ENCODE results near the gene KIAA1958. TPM values are rescaled to one million over a fixed set of nuclear protein-coding genes. Genes with fewer than 3 reads are reported as not detected.
A peak's percentile ranks its signal among the peaks of the same experiment; 100 is the strongest.

KIAA1958 gene
- total and polyA plus RNA-seq, 2 experiments from 2014 or later, result 9.4 to 41.7 TPM

- H3K4me3 Mint-ChIP-seq, result 0 out of 3 replicates have a peak overlapping the region, but pooled peaks have one; percentile 17
- ATAC-seq, result peak; percentile 90
- H3K9me3 Mint-ChIP-seq, result peaks cover 4% of the 10 kb centered on the region; the same call in 2 of the 3 replicates
- Histone ChIP-seq H3K27me3 (ENCODE audit: insufficient read depth) (no peaks in the 10 kb centered on the region), H3K27ac (ENCODE audit: low read depth) (peak overlapping the region; percentile 91), H3K79me2 (replicated peaks; ENCODE audit: insufficient read depth) (no peaks in the 10 kb centered on the region), H3K4me3 (0 out of 2 replicates have a peak overlapping the region, but pooled peaks have one; percentile 10), H3K36me3 (ENCODE audit: insufficient read depth) (no peaks in the 10 kb centered on the region; the same call in 1 of the 2 replicates), H3F3A (replicated peaks; ENCODE audit: low read depth) (no peaks in the 10 kb centered on the region), H4K20me1 (replicated peaks; ENCODE audit: insufficient read depth) (no peaks in the 10 kb centered on the region), H2AFZ (no peak overlapping the region), H3K4me1 (ENCODE audit: insufficient read depth) (peaks cover 20% of the 10 kb centered on the region), H3K9me2 (ENCODE audit: insufficient read depth) (no peaks in the 10 kb centered on the region), H3K4me2 (peak overlapping the region; percentile 40)
- H3K27ac Mint-ChIP-seq, result peak overlapping the region; percentile 91
- peaks cover 30% of the 10 kb centered on the region for H3K4me1 Mint-ChIP-seq
- no peak for TF ChIP-seq JUNB (IDR thresholded peaks at IDR 0.05; ENCODE audit: unreplicated experiment)
- TF ChIP-seq ZNF114 (CRISPR knock-in tag; IDR thresholded peaks at IDR 0.05), result no peak
- TF ChIP-seq CREB1 (CRISPR knock-in tag; IDR thresholded peaks at IDR 0.05; ENCODE audit: low read depth), result no peak
- TF ChIP-seq STAT1 (IDR thresholded peaks at IDR 0.05; ENCODE audit: unreplicated experiment), result no peak
- TF ChIP-seq NANOG (IDR thresholded peaks at IDR 0.05; ENCODE audit: borderline replicate concordance), result no peak; the same call in 1 of the 2 replicates
- TF ChIP-seq, protein P1, sequence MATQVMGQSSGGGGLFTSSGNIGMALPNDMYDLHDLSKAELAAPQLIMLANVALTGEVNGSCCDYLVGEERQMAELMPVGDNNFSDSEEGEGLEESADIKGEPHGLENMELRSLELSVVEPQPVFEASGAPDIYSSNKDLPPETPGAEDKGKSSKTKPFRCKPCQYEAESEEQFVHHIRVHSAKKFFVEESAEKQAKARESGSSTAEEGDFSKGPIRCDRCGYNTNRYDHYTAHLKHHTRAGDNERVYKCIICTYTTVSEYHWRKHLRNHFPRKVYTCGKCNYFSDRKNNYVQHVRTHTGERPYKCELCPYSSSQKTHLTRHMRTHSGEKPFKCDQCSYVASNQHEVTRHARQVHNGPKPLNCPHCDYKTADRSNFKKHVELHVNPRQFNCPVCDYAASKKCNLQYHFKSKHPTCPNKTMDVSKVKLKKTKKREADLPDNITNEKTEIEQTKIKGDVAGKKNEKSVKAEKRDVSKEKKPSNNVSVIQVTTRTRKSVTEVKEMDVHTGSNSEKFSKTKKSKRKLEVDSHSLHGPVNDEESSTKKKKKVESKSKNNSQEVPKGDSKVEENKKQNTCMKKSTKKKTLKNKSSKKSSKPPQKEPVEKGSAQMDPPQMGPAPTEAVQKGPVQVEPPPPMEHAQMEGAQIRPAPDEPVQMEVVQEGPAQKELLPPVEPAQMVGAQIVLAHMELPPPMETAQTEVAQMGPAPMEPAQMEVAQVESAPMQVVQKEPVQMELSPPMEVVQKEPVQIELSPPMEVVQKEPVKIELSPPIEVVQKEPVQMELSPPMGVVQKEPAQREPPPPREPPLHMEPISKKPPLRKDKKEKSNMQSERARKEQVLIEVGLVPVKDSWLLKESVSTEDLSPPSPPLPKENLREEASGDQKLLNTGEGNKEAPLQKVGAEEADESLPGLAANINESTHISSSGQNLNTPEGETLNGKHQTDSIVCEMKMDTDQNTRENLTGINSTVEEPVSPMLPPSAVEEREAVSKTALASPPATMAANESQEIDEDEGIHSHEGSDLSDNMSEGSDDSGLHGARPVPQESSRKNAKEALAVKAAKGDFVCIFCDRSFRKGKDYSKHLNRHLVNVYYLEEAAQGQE (IDR thresholded peaks at IDR 0.05; ENCODE audit: unreplicated experiment), result no peak
- TF ChIP-seq, protein P2, sequence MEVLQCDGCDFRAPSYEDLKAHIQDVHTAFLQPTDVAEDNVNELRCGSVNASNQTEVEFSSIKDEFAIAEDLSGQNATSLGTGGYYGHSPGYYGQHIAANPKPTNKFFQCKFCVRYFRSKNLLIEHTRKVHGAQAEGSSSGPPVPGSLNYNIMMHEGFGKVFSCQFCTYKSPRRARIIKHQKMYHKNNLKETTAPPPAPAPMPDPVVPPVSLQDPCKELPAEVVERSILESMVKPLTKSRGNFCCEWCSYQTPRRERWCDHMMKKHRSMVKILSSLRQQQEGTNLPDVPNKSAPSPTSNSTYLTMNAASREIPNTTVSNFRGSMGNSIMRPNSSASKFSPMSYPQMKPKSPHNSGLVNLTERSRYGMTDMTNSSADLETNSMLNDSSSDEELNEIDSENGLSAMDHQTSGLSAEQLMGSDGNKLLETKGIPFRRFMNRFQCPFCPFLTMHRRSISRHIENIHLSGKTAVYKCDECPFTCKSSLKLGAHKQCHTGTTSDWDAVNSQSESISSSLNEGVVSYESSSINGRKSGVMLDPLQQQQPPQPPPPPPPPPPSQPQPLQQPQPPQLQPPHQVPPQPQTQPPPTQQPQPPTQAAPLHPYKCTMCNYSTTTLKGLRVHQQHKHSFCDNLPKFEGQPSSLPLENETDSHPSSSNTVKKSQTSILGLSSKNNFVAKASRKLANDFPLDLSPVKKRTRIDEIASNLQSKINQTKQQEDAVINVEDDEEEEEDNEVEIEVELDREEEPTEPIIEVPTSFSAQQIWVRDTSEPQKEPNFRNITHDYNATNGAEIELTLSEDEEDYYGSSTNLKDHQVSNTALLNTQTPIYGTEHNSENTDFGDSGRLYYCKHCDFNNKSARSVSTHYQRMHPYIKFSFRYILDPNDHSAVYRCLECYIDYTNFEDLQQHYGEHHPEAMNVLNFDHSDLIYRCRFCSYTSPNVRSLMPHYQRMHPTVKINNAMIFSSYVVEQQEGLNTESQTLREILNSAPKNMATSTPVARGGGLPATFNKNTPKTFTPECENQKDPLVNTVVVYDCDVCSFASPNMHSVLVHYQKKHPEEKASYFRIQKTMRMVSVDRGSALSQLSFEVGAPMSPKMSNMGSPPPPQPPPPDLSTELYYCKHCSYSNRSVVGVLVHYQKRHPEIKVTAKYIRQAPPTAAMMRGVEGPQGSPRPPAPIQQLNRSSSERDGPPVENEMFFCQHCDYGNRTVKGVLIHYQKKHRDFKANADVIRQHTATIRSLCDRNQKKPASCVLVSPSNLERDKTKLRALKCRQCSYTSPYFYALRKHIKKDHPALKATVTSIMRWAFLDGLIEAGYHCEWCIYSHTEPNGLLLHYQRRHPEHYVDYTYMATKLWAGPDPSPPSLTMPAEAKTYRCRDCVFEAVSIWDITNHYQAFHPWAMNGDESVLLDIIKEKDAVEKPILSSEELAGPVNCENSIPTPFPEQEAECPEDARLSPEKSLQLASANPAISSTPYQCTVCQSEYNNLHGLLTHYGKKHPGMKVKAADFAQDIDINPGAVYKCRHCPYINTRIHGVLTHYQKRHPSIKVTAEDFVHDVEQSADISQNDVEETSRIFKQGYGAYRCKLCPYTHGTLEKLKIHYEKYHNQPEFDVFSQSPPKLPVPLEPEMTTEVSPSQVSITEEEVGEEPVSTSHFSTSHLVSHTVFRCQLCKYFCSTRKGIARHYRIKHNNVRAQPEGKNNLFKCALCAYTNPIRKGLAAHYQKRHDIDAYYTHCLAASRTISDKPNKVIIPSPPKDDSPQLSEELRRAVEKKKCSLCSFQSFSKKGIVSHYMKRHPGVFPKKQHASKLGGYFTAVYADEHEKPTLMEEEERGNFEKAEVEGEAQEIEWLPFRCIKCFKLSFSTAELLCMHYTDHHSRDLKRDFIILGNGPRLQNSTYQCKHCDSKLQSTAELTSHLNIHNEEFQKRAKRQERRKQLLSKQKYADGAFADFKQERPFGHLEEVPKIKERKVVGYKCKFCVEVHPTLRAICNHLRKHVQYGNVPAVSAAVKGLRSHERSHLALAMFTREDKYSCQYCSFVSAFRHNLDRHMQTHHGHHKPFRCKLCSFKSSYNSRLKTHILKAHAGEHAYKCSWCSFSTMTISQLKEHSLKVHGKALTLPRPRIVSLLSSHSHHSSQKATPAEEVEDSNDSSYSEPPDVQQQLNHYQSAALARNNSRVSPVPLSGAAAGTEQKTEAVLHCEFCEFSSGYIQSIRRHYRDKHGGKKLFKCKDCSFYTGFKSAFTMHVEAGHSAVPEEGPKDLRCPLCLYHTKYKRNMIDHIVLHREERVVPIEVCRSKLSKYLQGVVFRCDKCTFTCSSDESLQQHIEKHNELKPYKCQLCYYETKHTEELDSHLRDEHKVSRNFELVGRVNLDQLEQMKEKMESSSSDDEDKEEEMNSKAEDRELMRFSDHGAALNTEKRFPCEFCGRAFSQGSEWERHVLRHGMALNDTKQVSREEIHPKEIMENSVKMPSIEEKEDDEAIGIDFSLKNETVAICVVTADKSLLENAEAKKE (CRISPR knock-in tag; IDR thresholded peaks at IDR 0.05), result no peak
- no peak for TF ChIP-seq POLR2AphosphoS5 (IDR thresholded peaks at IDR 0.05; ENCODE audit: low read depth)
- TF ChIP-seq EZH2phosphoT487 (IDR thresholded peaks at IDR 0.05; ENCODE audit: unreplicated experiment), result no peak
- no peak for TF ChIP-seq EZH2 (IDR thresholded peaks at IDR 0.05; ENCODE audit: low read depth, unreplicated experiment)
- TF ChIP-seq, protein P3, sequence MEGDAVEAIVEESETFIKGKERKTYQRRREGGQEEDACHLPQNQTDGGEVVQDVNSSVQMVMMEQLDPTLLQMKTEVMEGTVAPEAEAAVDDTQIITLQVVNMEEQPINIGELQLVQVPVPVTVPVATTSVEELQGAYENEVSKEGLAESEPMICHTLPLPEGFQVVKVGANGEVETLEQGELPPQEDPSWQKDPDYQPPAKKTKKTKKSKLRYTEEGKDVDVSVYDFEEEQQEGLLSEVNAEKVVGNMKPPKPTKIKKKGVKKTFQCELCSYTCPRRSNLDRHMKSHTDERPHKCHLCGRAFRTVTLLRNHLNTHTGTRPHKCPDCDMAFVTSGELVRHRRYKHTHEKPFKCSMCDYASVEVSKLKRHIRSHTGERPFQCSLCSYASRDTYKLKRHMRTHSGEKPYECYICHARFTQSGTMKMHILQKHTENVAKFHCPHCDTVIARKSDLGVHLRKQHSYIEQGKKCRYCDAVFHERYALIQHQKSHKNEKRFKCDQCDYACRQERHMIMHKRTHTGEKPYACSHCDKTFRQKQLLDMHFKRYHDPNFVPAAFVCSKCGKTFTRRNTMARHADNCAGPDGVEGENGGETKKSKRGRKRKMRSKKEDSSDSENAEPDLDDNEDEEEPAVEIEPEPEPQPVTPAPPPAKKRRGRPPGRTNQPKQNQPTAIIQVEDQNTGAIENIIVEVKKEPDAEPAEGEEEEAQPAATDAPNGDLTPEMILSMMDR (conservative IDR thresholded peaks at IDR 0.05; ENCODE audit: low read depth in 2 of 2), result no peak
- DNase-seq (ENCODE audit: low spot score), result peak; percentile 68
- peaks cover 15% of the 10 kb centered on the region for H3K36me3 Mint-ChIP-seq (ENCODE audit: low read depth)
- no peaks in the 10 kb centered on the region for H3K27me3 Mint-ChIP-seq (ENCODE audit: insufficient read depth, low read depth, poor library complexity)
These were observed 167.7 kb downstream of the KIAA1958 start for GRCh38 chr9:112654282-112654681.
